ENCODE data around the gene CHGA. TPM values are rescaled to one million over a fixed set of nuclear protein-coding genes. Genes with fewer than 3 reads are reported as not detected.

The CHGA gene
- total RNA-seq, 1 donor from 2014 or later: not detected

DNA sequence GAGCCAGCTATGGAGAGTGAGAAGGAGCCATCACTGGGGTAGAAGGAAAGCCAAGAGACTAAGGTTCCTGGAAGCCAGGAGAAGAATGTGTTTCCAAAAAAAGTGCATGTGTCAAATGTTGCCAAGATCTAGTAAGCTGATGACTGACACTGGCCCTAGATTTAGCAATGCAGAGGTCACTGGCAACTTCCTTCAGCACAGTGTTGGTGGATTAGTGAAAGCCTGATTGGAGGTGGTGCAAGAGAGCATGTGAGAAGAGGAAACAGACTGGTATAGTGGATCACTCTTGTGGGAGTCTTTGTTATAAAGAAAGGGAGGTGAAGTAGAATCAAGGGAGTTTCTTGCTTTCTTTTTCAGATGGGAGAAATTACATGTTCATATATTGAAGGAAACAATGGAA, 34.1 kb upstream of the CHGA start:
- no peaks in the 10 kb centered on the region for H3K36me3 ChIP-seq
- no peaks in the 10 kb centered on the region for H3K9me3 ChIP-seq
- TF ChIP-seq, protein P1, sequence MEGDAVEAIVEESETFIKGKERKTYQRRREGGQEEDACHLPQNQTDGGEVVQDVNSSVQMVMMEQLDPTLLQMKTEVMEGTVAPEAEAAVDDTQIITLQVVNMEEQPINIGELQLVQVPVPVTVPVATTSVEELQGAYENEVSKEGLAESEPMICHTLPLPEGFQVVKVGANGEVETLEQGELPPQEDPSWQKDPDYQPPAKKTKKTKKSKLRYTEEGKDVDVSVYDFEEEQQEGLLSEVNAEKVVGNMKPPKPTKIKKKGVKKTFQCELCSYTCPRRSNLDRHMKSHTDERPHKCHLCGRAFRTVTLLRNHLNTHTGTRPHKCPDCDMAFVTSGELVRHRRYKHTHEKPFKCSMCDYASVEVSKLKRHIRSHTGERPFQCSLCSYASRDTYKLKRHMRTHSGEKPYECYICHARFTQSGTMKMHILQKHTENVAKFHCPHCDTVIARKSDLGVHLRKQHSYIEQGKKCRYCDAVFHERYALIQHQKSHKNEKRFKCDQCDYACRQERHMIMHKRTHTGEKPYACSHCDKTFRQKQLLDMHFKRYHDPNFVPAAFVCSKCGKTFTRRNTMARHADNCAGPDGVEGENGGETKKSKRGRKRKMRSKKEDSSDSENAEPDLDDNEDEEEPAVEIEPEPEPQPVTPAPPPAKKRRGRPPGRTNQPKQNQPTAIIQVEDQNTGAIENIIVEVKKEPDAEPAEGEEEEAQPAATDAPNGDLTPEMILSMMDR (IDR thresholded peaks at IDR 0.05): no peak
- peak; percentile 85 for ATAC-seq
- peaks cover 8% of the 10 kb centered on the region for H3K27me3 ChIP-seq
- no peak for DNase-seq
- no peak overlapping the region for H3K27ac ChIP-seq
- H3K4me3 ChIP-seq: no peak overlapping the region
- no peaks in the 10 kb centered on the region for H3K4me1 ChIP-seq
- intact Hi-C loops (cut with DNase I): no loop called here

DNA sequence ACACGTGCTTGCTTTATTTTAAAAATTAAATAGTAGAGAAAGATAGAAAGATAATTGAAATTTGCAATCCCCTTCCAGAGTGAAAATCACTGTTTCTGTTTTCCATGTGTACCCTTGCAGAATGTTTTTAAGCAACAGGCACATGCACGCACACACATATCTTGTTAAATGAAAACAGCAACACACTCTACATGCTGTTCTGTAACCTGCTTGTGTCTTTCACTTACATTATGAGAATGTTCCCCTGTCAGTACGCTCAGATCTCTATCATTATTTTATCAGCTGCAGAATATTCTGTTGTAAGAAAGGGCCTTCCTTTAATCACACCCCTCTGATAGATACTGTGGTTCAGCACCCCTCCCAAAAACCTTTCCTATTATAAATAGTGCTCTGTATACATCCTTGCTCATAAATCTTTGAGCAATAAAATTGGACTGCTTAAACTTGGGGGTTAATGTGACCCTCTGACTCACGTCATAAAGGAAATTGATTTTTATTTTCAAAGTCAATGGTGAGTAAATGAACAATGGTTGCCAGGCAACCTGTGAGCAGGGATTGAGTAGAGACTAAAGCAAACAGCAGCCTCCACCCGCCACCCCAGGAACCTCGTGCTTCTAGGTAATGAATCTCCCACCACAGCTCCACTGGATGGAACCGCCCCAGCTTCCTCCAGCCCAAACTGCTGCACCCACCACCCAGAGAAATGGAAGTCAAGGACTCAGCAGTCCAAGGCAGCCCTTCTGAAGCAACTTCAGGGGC, 31.9 kb upstream of the CHGA start:
- no peak for DNase-seq
- TF ChIP-seq, protein P1 (IDR thresholded peaks at IDR 0.05): no peak

DNA sequence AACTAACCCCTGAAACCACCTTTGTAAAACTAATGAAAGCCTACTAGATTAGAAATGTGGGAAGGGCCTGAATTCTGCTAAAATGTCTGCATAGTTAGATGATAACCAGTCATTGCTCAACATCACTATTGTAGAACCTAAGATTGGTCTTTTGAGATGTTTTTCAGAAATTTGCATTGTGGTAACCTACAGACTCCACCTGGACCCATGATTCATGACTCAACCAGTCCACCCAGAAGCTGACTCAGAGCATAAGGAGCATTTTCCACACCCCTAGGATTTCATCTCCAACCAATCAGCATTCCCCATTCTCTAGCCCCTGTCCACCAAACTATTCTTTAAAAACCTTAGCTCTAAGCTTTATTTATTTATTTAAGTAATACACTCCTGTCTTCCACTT, 30.4 kb upstream of the CHGA start:
- TF ChIP-seq, protein P1 (IDR thresholded peaks at IDR 0.05): no peak
- H3K4me3 ChIP-seq: no peak overlapping the region
- no peak overlapping the region for H3K27ac ChIP-seq
- H3K36me3 ChIP-seq: no peaks in the 10 kb centered on the region
- no peaks in the 10 kb centered on the region for H3K27me3 ChIP-seq
- intact Hi-C loops (cut with DNase I): no loop called here
- no peaks in the 10 kb centered on the region for H3K9me3 ChIP-seq
- H3K4me1 ChIP-seq: no peaks in the 10 kb centered on the region
- no peak for ATAC-seq
- DNase-seq: no peak

More for the DNA sequence above, 31.9 kb upstream of the CHGA start:
- Histone ChIP-seq H3K9me3 (no peaks in the 10 kb centered on the region), H3K4me3 (no peak overlapping the region), H3K4me1 (no peaks in the 10 kb centered on the region), H3K27ac (no peak overlapping the region), H3K36me3 (no peaks in the 10 kb centered on the region), H3K27me3 (no peaks in the 10 kb centered on the region)
- intact Hi-C loops (cut with DNase I): no loop called here
- no peak for ATAC-seq

DNA sequence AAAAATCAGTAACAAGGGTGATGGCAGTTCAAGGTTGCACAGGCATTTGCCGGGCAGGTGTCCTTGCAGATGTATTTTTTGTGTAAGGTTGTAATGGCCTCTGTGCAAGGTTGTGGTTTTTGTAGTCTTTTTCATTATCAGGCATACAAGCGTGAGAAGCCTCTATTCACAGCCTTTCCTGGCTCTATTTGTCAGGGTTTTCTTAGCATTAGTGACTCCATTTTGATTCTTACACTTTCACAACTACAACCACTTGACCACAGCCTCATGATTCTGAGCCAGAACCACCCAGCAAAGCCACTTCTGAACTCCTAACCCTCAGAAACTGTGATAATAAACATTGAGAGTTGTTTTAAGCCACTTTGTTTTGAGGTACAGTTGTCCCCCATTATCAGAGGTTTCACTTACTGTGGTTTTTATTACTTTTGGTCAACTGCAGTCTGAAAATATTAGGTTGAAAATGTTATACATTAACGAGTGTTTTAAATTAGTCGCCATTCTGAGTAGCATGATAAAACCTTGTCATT, 27.5 kb upstream of the CHGA start:
- no peaks in the 10 kb centered on the region for H3K36me3 ChIP-seq
- no peaks in the 10 kb centered on the region for H3K9me3 ChIP-seq
- H3K4me3 ChIP-seq: no peak overlapping the region
- H3K4me1 ChIP-seq: no peaks in the 10 kb centered on the region
- no peak for DNase-seq
- TF ChIP-seq, protein P1 (IDR thresholded peaks at IDR 0.05): no peak
- H3K27me3 ChIP-seq: no peaks in the 10 kb centered on the region
- intact Hi-C loops (cut with DNase I): no loop called here
- ATAC-seq: no peak
- H3K27ac ChIP-seq: no peak overlapping the region

DNA sequence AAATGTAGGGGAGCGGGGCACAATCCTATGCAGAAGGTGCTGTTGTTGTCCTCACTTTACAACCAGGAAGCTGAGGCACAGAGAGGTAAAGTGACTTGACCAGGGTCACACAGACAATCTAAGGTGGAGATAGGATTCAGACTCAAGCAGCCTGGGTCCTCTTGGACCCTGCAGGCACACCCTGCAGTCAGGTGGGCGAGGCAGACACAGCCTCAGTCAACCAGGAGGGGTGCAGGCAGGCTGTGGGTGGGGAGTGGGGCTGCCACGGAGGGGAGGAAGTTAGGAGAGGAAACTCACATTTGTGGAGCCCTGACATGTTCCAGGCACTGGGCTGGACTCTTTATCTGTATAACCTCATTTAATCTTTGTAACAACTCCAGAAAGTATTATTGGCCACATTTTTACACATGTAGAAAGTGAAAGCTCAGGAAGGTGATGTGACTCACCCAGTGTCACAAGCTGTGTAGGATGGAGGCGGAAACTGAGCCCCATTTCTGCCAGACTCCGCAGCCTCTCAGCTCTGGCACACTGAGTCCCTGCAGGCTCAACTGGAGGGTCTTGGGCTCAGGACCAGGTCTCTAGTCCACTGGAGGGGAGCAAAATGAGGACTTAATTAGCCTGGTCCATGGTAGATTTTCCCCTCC, 24.9 kb upstream of the CHGA start:
- H3K9me3 ChIP-seq: no peaks in the 10 kb centered on the region
- TF ChIP-seq, protein P1 (IDR thresholded peaks at IDR 0.05): no peak
- H3K27ac ChIP-seq: no peak overlapping the region
- DNase-seq (no peak), ATAC-seq (peak; percentile 47)
- H3K4me3 ChIP-seq: no peak overlapping the region
- H3K36me3 ChIP-seq: no peaks in the 10 kb centered on the region
- H3K4me1 ChIP-seq: no peaks in the 10 kb centered on the region
- H3K27me3 ChIP-seq: peaks cover 12% of the 10 kb centered on the region
- intact Hi-C loops (cut with DNase I): no loop called here
